ENCODE measurements around the gene FHOD1.

DNA sequence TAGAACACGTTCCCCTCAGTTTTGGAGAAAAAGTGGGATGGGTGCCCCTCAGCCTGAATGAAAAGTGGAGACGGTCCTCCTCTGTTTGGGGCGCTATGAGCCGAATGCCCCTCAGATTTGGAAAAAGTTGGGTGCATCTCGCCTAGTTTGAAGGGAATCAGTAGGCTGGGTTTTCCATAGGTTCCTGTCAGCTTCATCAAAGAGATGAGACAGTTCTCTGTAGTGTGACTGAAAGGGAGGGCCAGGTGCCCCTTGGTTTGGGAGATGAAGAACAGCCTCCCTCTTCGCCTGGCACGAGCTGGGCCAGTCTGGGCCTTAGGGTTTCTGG, 756 bp upstream of the FHOD1 start:
- TF ChIP-seq, protein P1, sequence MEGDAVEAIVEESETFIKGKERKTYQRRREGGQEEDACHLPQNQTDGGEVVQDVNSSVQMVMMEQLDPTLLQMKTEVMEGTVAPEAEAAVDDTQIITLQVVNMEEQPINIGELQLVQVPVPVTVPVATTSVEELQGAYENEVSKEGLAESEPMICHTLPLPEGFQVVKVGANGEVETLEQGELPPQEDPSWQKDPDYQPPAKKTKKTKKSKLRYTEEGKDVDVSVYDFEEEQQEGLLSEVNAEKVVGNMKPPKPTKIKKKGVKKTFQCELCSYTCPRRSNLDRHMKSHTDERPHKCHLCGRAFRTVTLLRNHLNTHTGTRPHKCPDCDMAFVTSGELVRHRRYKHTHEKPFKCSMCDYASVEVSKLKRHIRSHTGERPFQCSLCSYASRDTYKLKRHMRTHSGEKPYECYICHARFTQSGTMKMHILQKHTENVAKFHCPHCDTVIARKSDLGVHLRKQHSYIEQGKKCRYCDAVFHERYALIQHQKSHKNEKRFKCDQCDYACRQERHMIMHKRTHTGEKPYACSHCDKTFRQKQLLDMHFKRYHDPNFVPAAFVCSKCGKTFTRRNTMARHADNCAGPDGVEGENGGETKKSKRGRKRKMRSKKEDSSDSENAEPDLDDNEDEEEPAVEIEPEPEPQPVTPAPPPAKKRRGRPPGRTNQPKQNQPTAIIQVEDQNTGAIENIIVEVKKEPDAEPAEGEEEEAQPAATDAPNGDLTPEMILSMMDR (IDR thresholded peaks at IDR 0.05): no peak
- TF ChIP-seq, protein P2, sequence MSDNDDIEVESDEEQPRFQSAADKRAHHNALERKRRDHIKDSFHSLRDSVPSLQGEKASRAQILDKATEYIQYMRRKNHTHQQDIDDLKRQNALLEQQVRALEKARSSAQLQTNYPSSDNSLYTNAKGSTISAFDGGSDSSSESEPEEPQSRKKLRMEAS (IDR thresholded peaks at IDR 0.05; ENCODE audit: low read depth): peak; percentile 41; the same call in 1 of the 2 replicates
- TF ChIP-seq FOXM1 (IDR thresholded peaks at IDR 0.05; ENCODE audit: low read depth) (no peak), RFX5 (IDR thresholded peaks at IDR 0.05; ENCODE audit: low read length) (no peak), TEAD4 (IDR thresholded peaks at IDR 0.05; ENCODE audit: borderline replicate concordance, insufficient read depth) (no peak), JUND (IDR thresholded peaks at IDR 0.05) (no peak), TAF1 (IDR thresholded peaks at IDR 0.05; ENCODE audit: borderline replicate concordance, low read depth, low read length) (no peak), GATA2 (CRISPR knock-in tag; IDR thresholded peaks at IDR 0.05) (no peak), MEF2A (IDR thresholded peaks at IDR 0.05; ENCODE audit: borderline replicate concordance, low read depth) (no peak), POLR2AphosphoS5 (IDR thresholded peaks at IDR 0.05; ENCODE audit: low read depth, low read length) (no peak)
